Kidney capillary endothelial cell (primary cell): ENCODE measurements around the gene DNAH17.

Experiments used
- DNase-seq: peaks from one replicate; pipeline ENCODE4 v3.0.0-alpha.2; 2018; ENCODE audit warnings: low spot score

DNAH17 gene

DNA sequence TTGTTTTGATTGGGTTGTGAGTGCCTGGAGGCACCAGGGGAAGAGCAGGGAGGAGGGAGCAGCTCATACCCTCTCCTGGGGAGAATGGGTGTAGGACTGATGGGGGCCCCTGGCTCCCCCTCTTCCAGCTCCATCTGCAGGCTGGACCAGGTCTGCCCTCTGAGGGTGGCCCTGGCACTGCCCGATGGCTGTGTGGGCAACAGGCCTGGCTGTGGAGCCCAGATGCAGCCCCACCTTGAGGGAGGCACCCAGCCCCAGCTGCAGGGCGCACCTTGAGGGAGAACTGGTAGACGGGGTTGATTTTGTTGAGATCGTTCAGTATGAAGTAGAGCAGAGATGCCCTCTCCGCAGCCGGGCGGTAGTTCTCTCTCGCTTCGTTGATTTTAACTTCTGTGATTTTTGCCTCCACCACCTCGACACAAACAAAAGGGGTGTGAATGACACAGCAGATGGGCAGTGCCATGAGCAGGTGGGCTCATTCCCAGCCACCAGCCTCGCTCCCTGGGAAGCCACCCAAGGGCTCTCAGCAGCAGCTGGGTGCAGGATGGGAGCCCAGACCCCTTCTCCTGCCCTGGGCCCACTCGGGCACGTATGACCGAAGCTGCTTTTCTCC lies 127.1 kb downstream of the DNAH17 start:
- no peak for DNase-seq

DNA sequence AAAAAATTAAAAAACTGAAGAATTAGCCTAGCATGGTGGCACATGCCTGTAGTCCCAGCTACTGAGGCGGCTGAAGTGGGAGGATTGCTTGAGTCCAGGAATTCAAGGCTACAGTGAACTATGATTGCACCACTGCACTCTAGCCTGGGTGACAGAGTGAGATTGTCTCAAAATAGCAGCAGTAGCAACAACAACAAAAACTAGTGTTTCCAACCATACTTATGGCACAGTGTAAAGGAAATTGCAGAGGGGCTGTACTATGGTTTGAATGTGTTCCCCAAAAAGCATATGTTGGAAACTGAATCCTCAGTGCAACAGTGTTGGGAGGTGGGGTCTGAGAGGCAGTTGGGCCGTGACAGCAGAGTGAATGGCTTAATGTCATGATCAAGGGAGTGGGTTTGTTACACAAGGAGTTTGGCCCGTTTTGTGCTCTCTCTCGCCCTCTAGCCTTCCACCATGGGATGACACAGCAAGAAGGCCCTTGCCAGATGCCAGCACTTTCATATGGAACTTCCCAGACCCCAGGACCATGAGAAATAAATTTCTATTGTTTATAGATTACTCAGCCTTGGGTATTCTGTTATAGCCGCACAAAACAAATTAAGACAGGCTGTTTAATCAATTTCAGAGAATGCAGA lies 128.7 kb downstream of the DNAH17 start:
- no peak for DNase-seq

- no peak for DNase-seq
Measured at GRCh38 chr17:78446833-78447232, 130.4 kb downstream of the DNAH17 start.

GRCh38 chr17:78444392-78444791 lies 132.8 kb downstream of the DNAH17 start:
- DNase-seq = no peak

GRCh38 chr17:78442648-78443218 lies 134.5 kb downstream of the DNAH17 start:
- DNase-seq = no peak

DNA sequence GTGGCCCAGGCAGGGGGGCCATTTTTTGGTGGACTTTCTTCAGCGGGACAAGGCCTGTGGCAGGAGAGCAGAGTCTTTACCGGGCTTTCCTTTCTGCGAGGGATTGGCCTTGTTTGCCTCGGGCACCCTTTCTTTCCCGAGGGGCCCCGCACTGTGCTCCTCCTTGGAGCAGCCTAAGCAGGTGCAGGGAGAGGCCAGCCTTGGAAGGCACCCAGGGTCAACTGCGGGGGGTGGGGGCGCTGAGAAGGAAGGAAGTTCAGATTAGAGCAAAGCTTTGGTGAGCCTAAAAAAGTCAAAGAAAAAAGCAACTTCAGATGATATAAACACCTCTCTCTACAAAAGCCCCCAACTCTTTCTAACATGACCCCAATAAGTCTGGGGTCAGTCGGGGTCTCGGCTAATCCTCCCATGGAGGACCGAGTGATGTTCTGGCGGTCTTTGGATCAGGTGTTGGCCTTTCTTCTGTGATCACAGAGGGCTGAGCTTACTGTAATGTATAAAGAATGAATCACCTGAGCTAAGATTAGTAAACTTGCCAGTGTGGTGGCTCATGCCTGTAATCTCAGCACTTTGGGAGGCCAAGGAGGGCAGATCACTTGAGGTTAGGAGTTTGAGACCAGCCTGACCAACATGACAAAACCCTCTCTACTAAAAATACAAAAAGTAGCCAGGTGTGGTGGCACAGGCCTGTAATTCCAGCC lies 135.8 kb downstream of the DNAH17 start:
- DNase-seq = no peak

DNA sequence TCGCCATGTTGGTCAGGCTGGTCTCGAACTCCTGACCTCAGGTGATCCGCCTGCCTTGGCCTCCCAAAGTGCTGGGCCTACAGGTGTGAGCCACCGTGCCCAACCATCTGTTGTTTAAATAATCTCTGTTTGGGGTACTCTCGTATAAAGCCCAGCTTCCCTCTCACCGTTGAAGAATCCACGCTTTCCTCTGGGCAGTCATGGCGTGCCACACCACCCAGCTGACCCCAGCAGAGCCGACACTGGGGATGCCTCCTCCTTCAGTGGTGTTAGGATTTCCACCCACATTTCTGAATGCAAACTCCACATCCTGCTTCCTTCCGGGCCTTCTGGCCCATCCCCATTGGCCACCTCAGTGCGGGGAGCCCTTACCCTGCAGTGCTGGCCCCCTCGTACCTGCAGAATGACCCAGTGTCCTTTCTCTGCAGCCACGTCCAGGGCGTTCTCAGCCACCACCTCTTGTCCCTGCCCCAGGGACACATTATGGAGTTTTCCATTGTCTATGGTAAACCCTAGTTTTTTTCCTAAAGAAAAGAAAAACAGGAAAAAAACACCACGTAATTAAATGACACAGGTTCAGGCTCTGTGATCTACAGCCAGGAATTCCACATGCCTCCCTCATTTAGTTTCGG lies 138.4 kb downstream of the DNAH17 start:
- peak; percentile 68 for DNase-seq

DNA sequence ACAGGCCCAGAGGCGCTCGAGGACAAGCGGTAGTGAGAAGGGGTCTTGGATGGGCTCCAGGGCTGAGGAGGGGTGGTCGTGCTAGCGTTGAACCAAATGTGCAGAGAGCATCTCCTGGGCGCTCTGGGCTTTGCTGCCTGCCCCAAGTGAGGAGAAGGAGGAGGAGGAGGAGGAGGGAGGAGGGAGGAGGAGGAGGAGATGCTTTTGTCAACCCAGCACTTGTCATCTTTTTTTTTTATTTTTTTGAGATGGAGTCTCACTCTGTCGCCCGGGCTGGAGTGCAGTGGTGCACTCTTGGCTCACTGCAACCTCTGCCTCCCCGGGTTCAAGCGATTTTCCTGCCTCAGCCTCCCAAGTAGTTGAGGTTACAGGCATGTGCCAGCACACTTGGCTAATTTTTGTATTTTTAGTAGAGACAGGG lies 138.9 kb downstream of the DNAH17 start:
- no peak for DNase-seq

- DNase-seq = no peak
Measured at GRCh38 chr17:78437508-78438169, 139.6 kb downstream of the DNAH17 start.

DNA sequence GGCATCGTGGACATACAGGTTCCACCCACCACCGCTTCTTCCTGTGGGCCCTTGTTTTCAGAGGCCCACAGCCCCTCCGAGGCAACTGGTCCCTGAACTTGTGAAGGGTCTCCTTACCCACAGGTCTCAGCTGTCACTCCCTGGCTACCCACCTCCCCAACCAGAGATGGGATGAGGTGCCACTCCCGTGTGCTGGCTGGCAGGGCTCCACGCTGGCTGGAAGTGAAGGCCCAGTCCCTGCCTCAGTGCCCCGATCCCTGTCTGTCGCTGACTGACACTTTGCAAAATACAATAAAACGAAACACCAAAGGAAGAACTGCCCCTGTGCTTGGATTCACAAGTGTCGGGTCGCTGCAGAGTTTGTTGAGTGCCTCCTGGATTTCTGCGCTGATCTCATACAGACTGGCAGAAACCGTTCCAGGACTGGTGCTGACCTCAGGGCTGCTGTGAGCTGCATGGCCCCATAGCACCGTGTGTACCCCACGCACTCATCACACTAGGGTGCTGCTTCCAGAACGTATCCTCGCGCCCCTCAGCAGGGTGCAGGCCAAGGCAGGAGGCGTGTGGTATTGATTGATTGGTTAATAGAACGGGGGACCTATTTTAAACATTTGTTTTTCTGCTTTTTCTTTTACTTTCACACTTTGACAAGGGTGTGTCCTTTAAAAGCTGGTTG lies 141.7 kb downstream of the DNAH17 start:
- no peak for DNase-seq

DNA sequence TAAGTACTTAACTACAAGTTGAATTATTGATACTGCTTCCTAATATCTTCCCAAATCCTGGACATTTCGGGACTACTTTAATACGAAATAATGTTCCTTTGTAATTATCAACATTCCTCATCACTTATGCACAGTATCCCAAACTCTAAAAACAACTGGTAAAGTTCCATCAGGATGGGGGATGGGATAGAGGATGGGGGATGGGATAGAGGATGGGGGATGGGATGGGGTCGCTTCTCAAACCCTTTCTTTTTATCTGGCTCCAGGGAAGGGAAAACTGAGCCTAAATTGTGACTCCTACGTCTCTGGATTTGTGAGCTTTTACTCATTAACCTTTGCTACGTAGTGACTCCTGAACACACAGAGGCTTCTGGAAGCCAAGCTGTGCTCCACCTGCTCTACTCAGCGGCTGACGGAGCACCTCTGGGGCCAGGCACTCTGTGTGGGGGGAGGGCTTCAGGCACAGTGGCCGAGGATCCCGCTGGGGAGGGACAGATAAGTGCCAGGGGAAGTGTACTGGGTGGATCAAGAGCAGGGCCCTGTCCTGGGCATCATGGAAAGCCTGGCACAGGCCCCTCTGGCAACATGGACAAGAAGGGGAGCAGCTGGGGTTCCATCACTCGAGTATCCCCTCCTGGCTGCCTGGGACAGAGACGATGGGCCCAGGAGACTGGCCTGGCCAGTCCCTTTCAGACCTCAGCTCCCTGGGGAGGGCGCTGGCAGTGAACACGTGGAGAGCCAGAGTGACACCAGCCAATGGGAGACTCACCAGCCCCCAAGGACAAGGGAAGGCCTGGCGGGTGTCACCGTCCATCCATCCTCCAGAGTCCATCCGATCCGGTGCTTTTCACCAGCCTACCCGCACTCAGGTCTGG lies 142.5 kb downstream of the DNAH17 start:
- DNase-seq = no peak

GRCh38 chr17:78433780-78434335 lies 143.3 kb downstream of the DNAH17 start:
- no peak for DNase-seq

DNA sequence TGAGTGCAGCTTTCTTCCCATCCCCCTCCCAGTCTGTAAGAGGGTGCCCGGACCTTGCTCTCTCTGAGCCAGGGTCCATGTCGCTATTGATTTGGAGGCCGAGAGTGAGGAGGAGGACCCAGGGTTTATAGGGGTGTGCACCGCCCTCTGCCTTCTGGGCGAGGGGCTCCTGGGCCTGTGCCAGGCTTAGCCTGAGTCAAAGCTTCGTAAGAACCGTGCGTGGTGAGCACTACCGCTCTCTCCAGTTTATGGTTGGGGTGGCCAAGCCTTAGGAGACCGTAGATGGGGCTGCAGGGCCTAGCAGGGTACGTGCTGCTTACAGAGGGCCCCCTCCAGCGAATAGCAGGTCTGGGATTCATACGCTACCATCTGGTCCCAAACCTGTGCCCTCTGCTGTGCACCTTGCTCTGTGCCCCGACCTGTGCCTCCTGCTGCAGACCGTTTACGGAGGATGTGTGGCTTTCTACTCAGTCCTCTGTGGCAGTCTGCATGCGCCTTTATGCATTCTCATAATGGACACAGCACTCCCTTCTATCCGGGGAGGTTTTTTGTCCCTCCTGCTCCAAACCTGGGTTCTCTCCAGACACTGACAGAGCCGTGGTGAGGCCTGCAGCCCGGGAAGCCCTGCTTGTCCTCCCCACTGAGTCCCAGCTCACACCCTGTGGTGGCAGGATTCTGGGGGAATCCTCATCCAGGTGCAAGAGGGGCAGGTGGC lies 144.0 kb downstream of the DNAH17 start:
- no peak for DNase-seq

DNA sequence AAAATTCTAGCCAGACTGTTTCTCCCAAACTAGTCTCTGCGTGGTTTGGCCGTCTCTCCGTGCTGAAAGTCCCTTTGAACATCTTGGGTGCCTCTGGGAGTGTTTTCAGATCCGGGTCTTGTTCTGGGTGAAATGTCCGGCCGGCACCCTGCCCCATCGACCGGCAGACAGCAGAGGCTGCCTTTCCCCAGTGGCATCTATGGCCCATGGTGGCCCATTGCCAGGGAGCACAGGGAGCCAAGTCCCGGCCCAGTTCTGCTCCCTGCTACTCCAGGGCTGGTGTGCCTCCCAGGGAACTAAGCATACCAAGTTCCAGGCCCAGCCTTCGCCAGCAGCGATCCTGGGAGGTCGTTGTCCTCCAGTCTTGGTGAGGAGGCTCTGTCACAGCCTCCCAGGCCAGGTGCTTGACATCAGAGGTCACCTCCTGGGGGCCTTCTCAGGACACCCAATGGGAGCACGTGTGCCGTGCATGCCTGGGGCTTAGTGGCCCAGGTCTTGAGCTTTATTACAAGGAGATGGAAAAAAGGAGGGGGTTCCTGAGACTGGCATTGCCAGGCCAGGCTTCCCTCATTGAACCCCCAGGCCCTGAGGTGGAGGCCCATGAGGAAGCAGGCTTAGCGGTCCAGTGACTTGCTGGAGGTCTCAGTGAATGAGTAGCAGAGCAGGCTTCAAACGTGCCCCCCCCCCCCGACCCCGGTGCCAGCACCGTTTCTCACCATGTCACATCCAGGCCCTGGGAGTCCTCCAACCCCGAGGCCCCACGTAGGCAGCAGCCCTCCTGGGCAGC lies 144.8 kb downstream of the DNAH17 start:
- no peak for DNase-seq

DNA sequence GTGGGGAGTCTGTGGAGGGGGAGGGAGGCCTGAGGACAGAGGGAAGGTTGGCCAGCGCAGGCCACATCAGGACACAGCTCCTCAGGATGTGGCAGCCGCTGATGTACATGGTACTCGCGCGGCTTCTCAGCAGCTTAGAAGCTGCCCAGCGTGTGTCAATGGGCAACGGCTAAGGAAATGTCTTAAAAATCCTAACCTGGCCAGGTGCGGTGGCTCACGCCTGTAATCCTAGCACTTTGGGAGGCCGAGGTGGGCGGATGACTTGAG lies 145.6 kb downstream of the DNAH17 start:
- no peak for DNase-seq

DNA sequence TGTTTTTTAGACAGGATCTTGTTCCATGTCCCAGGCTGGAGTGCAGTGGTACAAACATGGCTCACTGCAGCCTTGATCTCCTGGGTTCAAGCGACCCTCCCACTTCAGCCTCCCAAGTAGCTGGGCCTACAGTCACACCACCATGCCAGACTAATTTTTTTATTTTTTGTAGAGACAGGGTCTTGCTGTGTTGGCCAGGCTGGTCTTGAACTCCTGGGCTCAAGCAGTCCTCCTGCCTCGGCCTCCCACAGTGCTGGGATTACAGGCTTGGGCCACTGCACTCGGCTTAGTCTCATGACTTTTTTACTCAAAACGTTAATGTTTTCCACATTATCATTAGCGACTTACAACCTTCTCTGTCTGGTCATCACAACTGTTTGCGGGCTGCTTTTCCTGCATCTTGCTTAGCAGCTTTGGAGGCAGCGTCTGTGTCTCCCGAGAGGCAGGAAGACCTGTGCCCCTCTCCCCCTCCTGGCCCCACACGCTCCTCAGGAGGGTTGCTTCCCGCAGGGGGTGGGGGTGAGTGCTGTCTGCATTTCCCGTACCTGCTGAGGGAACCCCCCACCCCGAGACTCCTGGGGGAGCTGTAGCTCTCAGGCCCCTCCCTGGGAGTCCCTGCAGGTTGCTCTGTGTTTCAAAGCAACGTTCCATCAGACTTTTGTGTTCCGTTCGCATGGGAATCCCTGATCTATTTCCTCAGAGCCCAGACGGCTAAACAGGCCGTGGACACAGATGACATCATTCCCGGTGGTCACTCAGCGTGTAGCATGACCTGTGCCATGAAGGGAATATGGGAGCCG lies 146.1 kb downstream of the DNAH17 start:
- DNase-seq = no peak

DNA sequence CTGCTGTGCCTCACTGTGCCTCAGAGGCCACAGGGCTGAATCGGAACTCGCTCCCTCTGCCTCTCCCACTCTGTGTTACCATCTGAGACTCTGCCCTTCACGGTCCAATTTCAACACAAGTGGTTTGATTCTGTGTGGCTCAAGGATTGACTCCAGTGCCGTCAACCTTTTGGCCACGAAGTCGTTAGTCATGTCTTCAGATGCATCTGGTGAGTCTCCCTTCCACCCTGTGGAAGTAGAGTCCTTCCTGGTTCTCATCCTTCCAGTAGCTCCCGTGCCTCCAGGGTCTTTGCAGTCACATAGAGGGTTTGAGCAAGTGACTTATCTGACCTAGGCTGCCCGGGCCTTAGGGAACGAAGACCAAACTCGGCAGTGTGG lies 147.6 kb downstream of the DNAH17 start:
- no peak for DNase-seq
